Spleen (tissue), 11 donors: Measurements from ENCODE around the gene SUPT3H. TPM values are rescaled to one million over a fixed set of nuclear protein-coding genes. Genes with fewer than 3 reads are reported as not detected.

Experiments used
- DNase-seq: peaks from one replicate; pipeline ENCODE4 v3.0.0-alpha.2; 2020
- H3K27ac ChIP-seq, 8 donors: fragments of 200-600 bp; sonication (generic) in 7 of 8; 1 replicate in 4 of 8; 2 replicates in 4 of 8; pipeline versions ENCODE4 v1.5.0 to v1.8.0; 2016 to 2021; ENCODE audit warnings: inconsistent platforms in 4 of 8, mild to moderate bottlenecking in 4 of 8, moderate library complexity in 1 of 8
- H3K27me3 ChIP-seq, 7 donors: fragments of 200-600 bp; sonication (generic) in 6 of 7; replicated peaks in 1 of 7; 1 replicate in 4 of 7; 2 replicates in 3 of 7; pipeline versions ENCODE4 v1.5.0 to v1.8.0; 2016 to 2021; ENCODE audit warnings: inconsistent platforms in 3 of 7, mild to moderate bottlenecking in 1 of 7
- H3K36me3 ChIP-seq, 6 donors: fragments of 200-600 bp; sonication (generic) in 5 of 6; 1 replicate in 4 of 6; 2 replicates in 2 of 6; pipeline versions ENCODE4 v1.5.0 to v1.8.0; 2016 to 2021; ENCODE audit warnings: inconsistent platforms in 2 of 6
- H3K4me1 ChIP-seq, 6 donors: fragments of 200-600 bp; sonication (generic) in 5 of 6; 1 replicate in 3 of 6; 2 replicates in 3 of 6; pipeline versions ENCODE4 v1.5.0 to v1.8.0; 2016 to 2021; ENCODE audit warnings: inconsistent platforms in 3 of 6
- H3K4me3 ChIP-seq, 8 donors: fragments of 200-600 bp; sonication (generic) in 7 of 8; 1 replicate in 4 of 8; 2 replicates in 4 of 8; pipeline versions ENCODE4 v1.5.0 to v1.8.0; 2016 to 2021; ENCODE audit warnings: inconsistent platforms in 4 of 8, mild to moderate bottlenecking in 4 of 8, moderate library complexity in 2 of 8
- H3K9me3 ChIP-seq, 8 donors: fragments of 200-600 bp; sonication (generic) in 7 of 8; 1 replicate in 4 of 8; 2 replicates in 4 of 8; pipeline versions ENCODE4 v1.5.0 to v1.8.0; 2016 to 2021; ENCODE audit warnings: inconsistent platforms in 4 of 8
- CTCF ChIP-seq, 11 experiments: fragments of 200-600 bp in 7 of 11; fragments of 450-650 bp in 4 of 11; sonication (generic) in 4 of 11; IDR thresholded peaks in 8 of 11; conservative IDR thresholded peaks in 3 of 11; 1 replicate in 7 of 11; 2 replicates in 4 of 11; pipeline versions ENCODE4 v1.4.0 to v1.8.0; 2016 to 2021; ENCODE audit warnings: antibody characterized with exemption in 11 of 11, inconsistent platforms in 4 of 11, mild to moderate bottlenecking in 1 of 11
- POLR2A ChIP-seq, 3 donors: fragments of 450-650 bp; IDR thresholded peaks; one replicate each; pipeline ENCODE4 v1.5.1; 2017; ENCODE audit warnings: antibody characterized with exemption in 3 of 3, mild to moderate bottlenecking in 1 of 3
- POLR2AphosphoS5 ChIP-seq, 3 donors: sonication (generic); formaldehyde crosslinking; IDR thresholded peaks; one replicate each; pipeline ENCODE4 v1.5.1; 2017; ENCODE audit warnings: antibody characterized with exemption in 3 of 3
- WGBS, 5 donors: extraction: QIAGEN DNeasy Blood & Tissue Kit in 3 of 5; methylation state at CpG; one replicate each; pipeline versions ENCODE4 v1.1.5 to v1.1.7; 2013 to 2018; 5-methylcytosine and 5-hydroxymethylcytosine counted together
- intact Hi-C: fragments of 100-400 bp; cut with DNase I; formaldehyde crosslinking; loops from one replicate; pipeline ENCODE4 v1.15.0; 2023; ENCODE audit warnings: low total_unique reads
- polyA plus RNA-seq, 3 donors: library from polyadenylated mRNA; stranded (reverse); fragments of 200-250 nt; gene quantifications; one replicate each; pipeline ENCODE4 v1.2.1, GENCODE V29; 2013
- total RNA-seq, 7 donors: library from RNA; depleted of rRNA in 3 of 7; stranded (reverse); fragments of >200 nt in 3 of 7; fragmentation: NEBNext Ultra II Directional in 4 of 7; extraction: Animal tissue kit (Norgen Biotek cat#: 25700) in 4 of 7; gene quantifications; one replicate each; pipeline versions ENCODE4 v1.1.0 to v1.2.1, GENCODE V29; 2016 to 2021
- donor health status: healthy with polysubstance abuse.
- donor health status: DM: no; HTN: no; CAD: no; lungs with moderate emphysema.
- donor health status: DM: no; HTN: no; CAD: no.
- donor health status: Bipolar disorder and iron deficiency.
- donor health status: healthy.
- donor health status: DM: no; HTN: no; CAD: no.
- donor health status: DM: yes; HTN: yes; CAD: no.

The SUPT3H gene
- total and polyA plus RNA-seq, 10 donors, result 3.1 to 16.8 (median 6.2) TPM

GRCh38 chr6:45328523-45328922 is 49.2 kb downstream of the SUPT3H start:
- H3K4me1 ChIP-seq, result peaks cover 0 to 13% (median 0%) of the 10 kb centered on the region in 6 donors
- H3K4me3 ChIP-seq, result no peak overlapping the region
- no peak for TF ChIP-seq CTCF (IDR thresholded peaks at IDR 0.05 in 8 of 11, conservative IDR thresholded peaks at IDR 0.05 in 3 of 11)
- no peak for TF ChIP-seq POLR2A (IDR thresholded peaks at IDR 0.05)
- TF ChIP-seq POLR2AphosphoS5 (IDR thresholded peaks at IDR 0.05), result no peak
- no peaks in the 10 kb centered on the region for H3K36me3 ChIP-seq
- H3K27me3 ChIP-seq, result no peaks in the 10 kb centered on the region
- no peak for DNase-seq
- intact Hi-C loops, result no loop called here
- no peak overlapping the region for H3K27ac ChIP-seq
- H3K9me3 ChIP-seq, result no peaks in the 10 kb centered on the region

- H3K27ac ChIP-seq, result no peak within 1 kb of the TSS
- H3K4me3 ChIP-seq, result no peak within 1 kb of the TSS
- H3K4me1 ChIP-seq, result peaks cover 0 to 17% (median 0%) of the 10 kb centered on the region in 6 donors
- no peak for DNase-seq
- TF ChIP-seq POLR2AphosphoS5 (IDR thresholded peaks at IDR 0.05) (no peak), CTCF (IDR thresholded peaks at IDR 0.05 in 8 of 11, conservative IDR thresholded peaks at IDR 0.05 in 3 of 11) (no peak), POLR2A (IDR thresholded peaks at IDR 0.05) (no peak)
- H3K9me3 ChIP-seq, result no peaks in the 10 kb centered on the region
- no peaks in the 10 kb centered on the region for H3K27me3 ChIP-seq
- 47 to 60% (median 54%) methylated on average over 5 of the region's 5 CpGs for WGBS, 5 donors
- no peaks in the 10 kb centered on the region for H3K36me3 ChIP-seq
- intact Hi-C loops, result no loop called here
These were observed 49.7 kb downstream of the SUPT3H start, which contains the start of gene RUNX2 for GRCh38 chr6:45327956-45328522. Gene RUNX2, plus strand, starts transcription at chr6:45328330. Its CDS starts 397 bp downstream, at chr6:45328727.

GRCh38 chr6:45326698-45327417 is 50.9 kb downstream of the SUPT3H start:
- no peak for DNase-seq
- TF ChIP-seq POLR2AphosphoS5 (IDR thresholded peaks at IDR 0.05) (no peak), CTCF (IDR thresholded peaks at IDR 0.05 in 8 of 11, conservative IDR thresholded peaks at IDR 0.05 in 3 of 11) (no peak), POLR2A (IDR thresholded peaks at IDR 0.05) (no peak)
- Histone ChIP-seq H3K27me3 (no peaks in the 10 kb centered on the region), H3K27ac (no peak overlapping the region), H3K4me3 (no peak overlapping the region), H3K4me1 (peaks cover 0 to 22% (median 0%) of the 10 kb centered on the region in 6 donors), H3K9me3 (no peaks in the 10 kb centered on the region), H3K36me3 (no peaks in the 10 kb centered on the region)
- intact Hi-C loops, result no loop called here
- 74 to 83% (median 78%) methylated on average over 5 of the region's 5 CpGs for WGBS, 5 donors

- H3K9me3 ChIP-seq, result no peaks in the 10 kb centered on the region
- intact Hi-C loops, result no loop called here
- peaks cover 0 to 22% (median 0%) of the 10 kb centered on the region in 6 donors for H3K4me1 ChIP-seq
- TF ChIP-seq POLR2AphosphoS5 (IDR thresholded peaks at IDR 0.05) (no peak), CTCF (IDR thresholded peaks at IDR 0.05 in 8 of 11, conservative IDR thresholded peaks at IDR 0.05 in 3 of 11) (no peak), POLR2A (IDR thresholded peaks at IDR 0.05) (no peak)
- no peak for DNase-seq
- no peak overlapping the region for H3K4me3 ChIP-seq
- H3K36me3 ChIP-seq, result no peaks in the 10 kb centered on the region
- WGBS, 5 donors, result 20 to 39% (median 25%) methylated on average over 3 of the region's 3 CpGs
- H3K27me3 ChIP-seq, result no peaks in the 10 kb centered on the region
- no peak overlapping the region for H3K27ac ChIP-seq
These were observed 54.0 kb downstream of the SUPT3H start for GRCh38 chr6:45323656-45324224.
